HCEC 1CT (cell line): Measurements from ENCODE around the gene MYL6.

Source experiments
- DNase-seq: peaks from one replicate; pipeline ENCODE4 v3.0.0-alpha.2; 2017

MYL6 gene

DNA sequence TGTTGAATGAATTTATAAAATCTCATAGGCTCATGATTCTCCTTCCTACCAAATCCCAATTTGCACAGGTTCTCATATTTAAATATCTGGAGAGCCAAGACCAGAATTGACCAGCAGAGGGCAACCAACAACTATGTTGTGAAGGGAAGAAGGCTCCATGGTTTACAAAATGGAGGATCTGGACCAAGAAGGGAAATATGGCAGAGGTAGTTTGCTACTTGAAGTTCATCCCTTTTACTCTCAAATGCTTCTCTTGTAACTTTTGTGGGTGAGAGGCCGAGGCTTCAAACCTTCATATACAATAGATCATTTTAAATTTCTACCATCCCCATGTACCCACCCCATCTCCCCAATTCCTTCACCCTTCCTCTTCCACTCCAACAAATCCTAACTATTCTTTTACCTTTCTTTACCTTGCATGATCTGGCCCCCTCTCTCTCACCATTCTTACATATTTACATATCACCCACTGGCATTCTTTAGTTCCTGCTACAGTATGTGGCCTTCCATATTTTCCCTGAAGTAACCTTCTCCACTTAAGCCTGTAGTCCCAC, 34.9 kb downstream of the MYL6 start:
- peak; percentile 74 for DNase-seq

- DNase-seq = peak; percentile 95
Observed at GRCh38 chr12:56196818-56197550, 38.8 kb downstream of the MYL6 start.

GRCh38 chr12:56197921-56198635, 39.9 kb downstream of the MYL6 start:
- DNase-seq = no peak

DNA sequence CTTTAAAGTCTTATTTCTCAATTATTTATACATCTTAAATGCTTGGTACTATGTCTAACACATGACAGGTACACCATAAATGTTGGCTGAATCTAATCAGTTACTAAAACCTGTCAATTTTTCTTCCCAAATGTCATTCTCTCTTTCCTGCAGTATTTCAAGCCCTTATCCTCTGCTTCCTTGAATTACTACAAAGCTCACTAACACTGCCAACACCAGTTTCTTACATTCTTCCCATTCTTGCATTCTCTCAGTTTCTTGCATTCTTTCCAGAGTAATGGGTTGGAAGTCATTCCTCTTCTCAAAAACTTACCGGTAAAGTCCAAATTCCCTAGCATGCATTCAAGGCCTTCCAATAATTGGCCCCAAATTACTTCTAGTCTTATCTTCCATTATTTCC, 40.7 kb downstream of the MYL6 start:
- DNase-seq = no peak

GRCh38 chr12:56202366-56202765, 44.2 kb downstream of the MYL6 start:
- no peak for DNase-seq

DNA sequence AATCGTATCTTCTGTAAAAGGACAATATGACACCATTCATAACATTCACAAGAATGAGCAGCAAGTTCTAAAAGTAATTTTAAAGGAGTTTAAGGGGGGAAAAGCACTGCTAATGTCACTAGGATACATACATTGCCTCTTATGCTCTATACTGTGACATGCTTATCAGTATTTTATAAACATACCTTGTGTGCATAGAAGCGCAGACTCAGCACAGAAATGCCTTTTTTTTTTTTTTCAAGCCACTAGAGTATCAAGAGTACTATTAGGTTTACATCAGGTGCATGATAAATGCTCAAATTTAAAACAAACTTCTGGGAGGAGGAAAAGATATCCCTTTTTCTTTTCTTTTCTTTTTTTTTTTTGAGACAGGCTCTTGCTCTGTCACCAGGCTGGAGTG, 44.7 kb downstream of the MYL6 start:
- no peak for DNase-seq

- no peak for DNase-seq
Observed at GRCh38 chr12:56204275-56204674, 46.1 kb downstream of the MYL6 start.

DNA sequence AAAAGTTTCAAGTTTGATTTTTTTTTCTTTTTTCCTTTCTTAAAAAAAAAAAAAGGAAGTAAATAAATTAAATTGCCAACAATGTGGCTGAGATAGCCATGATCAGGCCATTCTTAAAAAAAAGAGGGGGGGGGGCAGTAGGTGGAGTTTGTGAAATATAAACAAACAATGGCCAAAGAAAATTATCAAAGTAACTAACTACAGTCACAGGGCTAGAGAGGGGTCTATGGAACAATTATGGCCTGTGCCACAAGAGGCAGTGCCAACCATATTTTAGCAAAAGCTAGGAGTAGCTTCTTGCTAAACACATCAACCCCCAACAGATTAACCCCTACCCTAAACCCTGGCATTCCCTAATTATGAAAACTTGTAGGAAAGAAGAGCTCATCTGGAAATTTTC, 47.3 kb downstream of the MYL6 start:
- no peak for DNase-seq

GRCh38 chr12:56206452-56207166, 48.5 kb downstream of the MYL6 start:
- DNase-seq = peak; percentile 57

GRCh38 chr12:56208006-56208405, 49.8 kb downstream of the MYL6 start:
- DNase-seq = no peak
